GM12878 (cell line): ENCODE results near the gene TMEM201. TPM values are rescaled to one million over a fixed set of nuclear protein-coding genes. Genes with fewer than 3 reads are reported as not detected.

Experiments
- ATAC-seq: fragments of 200-7000 bp; cut with Tn5 transposase; 3 replicates; pipeline ENCODE4 v1.9.1; 2020; ENCODE audit warnings: mild to moderate bottlenecking, moderate library complexity
- BruUV-seq: library from RNA; stranded (reverse); fragments of 400-500 nt; replicated peaks from 2 replicates; lab custom pipeline; 2021; lab: Mats Ljungman, UMichigan
- CTCF ChIA-PET: fragments of 300-600 bp; sonication (Branson Sonifier 250); formaldehyde crosslinking; extraction: SDS; loops from one replicate; lab custom pipeline; 2021; ENCODE audit warnings: inconsistent platforms; lab: Yijun Ruan, JAX
- POLR2A ChIA-PET: fragments of 350-600 bp; formaldehyde crosslinking; extraction: SDS; loops from one replicate; lab custom pipeline; 2021; ENCODE audit warnings: inconsistent platforms; lab: Charles Lee
- RAD21 ChIA-PET: fragments of 300-600 bp; sonication (Branson Sonifier 250); formaldehyde crosslinking; loops from one replicate; lab custom pipeline; 2023; ENCODE audit warnings: antibody characterized with exemption; ENCODE audit not compliant: unreplicated experiment; lab: Charles Lee
- SMC1A ChIA-PET: fragments of 300-600 bp; sonication (Branson Sonifier 250); formaldehyde crosslinking; loops from one replicate; lab custom pipeline; 2023; ENCODE audit not compliant: unreplicated experiment, uncharacterized antibody; lab: Charles Lee
- DNase-seq: peaks from one replicate; pipeline ENCODE4 v3.0.0-alpha.2; 2011; ENCODE audit warnings: low read depth, low spot score
- FAIRE-seq: peaks from 3 replicates; lab custom pipeline; 2011; peaks lifted over from hg19 to GRCh38; lab: Jason Lieb, UNC
- H2AFZ ChIP-seq: 2 replicates; pipeline ENCODE4 v1.6.0; 2011; ENCODE audit warnings: low read depth, low read length, control low read depth; ENCODE audit not compliant: control insufficient read depth
- H3K27ac ChIP-seq: 2 replicates; pipeline ENCODE4 v1.5.1; 2011; ENCODE audit warnings: control low read depth; ENCODE audit not compliant: control insufficient read depth, insufficient read depth
- H3K27me3 ChIP-seq, 2 experiments: replicated peaks in 1 of 2; 2 replicates each; pipeline versions ENCODE4 v1.6.0 to v1.6.1; 2011; ENCODE audit warnings: low read length in 1 of 2; ENCODE audit not compliant: control insufficient read depth in 2 of 2, insufficient read depth in 2 of 2
- H3K36me3 ChIP-seq, 2 experiments: 2 replicates each; pipeline ENCODE4 v1.5.1; 2011; ENCODE audit warnings: low read length in 1 of 2; ENCODE audit not compliant: control insufficient read depth in 2 of 2, insufficient read depth in 2 of 2
- H3K4me1 ChIP-seq: 2 replicates; pipeline ENCODE4 v1.6.1; 2011; ENCODE audit warnings: mild to moderate bottlenecking, low read length, moderate library complexity, mixed read lengths; ENCODE audit not compliant: control insufficient read depth, insufficient read depth
- H3K4me2 ChIP-seq: 2 replicates; pipeline ENCODE4 v1.6.0; 2011; ENCODE audit warnings: control low read depth; ENCODE audit not compliant: control insufficient read depth, insufficient read depth
- H3K4me3 ChIP-seq: fragments of 200-600 bp; sonication (generic); 2 replicates; pipeline ENCODE4 v1.5.1; 2016
- H3K79me2 ChIP-seq: 2 replicates; pipeline ENCODE4 v1.6.0; 2011; ENCODE audit warnings: low read length; ENCODE audit not compliant: control insufficient read depth, insufficient read depth
- H3K9ac ChIP-seq: 2 replicates; pipeline ENCODE4 v1.8.0; 2011; ENCODE audit warnings: low read length, control low read depth, mixed read lengths; ENCODE audit not compliant: control insufficient read depth, insufficient read depth
- H3K9me3 ChIP-seq: replicated peaks from 3 replicates; pipeline ENCODE4 v1.5.1; 2011; ENCODE audit warnings: mild to moderate bottlenecking, low read length; ENCODE audit not compliant: control insufficient read depth, insufficient read depth
- H4K20me1 ChIP-seq: 2 replicates; pipeline ENCODE4 v1.6.0; 2011; ENCODE audit not compliant: control insufficient read depth, insufficient read depth
- ASH2L ChIP-seq: fragments of 300-600, 200-600 bp; sonication (generic); IDR thresholded peaks from 2 replicates; pipeline ENCODE4 v1.6.1; 2017; ENCODE audit warnings: low read depth, mild to moderate bottlenecking, borderline replicate concordance
- ATF2 ChIP-seq: IDR thresholded peaks from 2 replicates; pipeline ENCODE4 v1.6.1; 2012; ENCODE audit warnings: low read length, inconsistent platforms
- BCL11A ChIP-seq: IDR thresholded peaks from 2 replicates; pipeline ENCODE4 v1.6.1; 2011; ENCODE audit warnings: low read depth, low read length
- BMI1 ChIP-seq: fragments of 450-650 bp; IDR thresholded peaks from 2 replicates; pipeline ENCODE4 v1.6.1; 2016; ENCODE audit warnings: mild to moderate bottlenecking, moderate library complexity, borderline replicate concordance
- CBFB ChIP-seq: IDR thresholded peaks from 2 replicates; pipeline ENCODE4 v1.6.1; 2016; ENCODE audit warnings: antibody characterized with exemption, low read depth
- CHD1 ChIP-seq: IDR thresholded peaks from 2 replicates; pipeline ENCODE4 v1.6.1; 2012; ENCODE audit warnings: low read depth, low read length, improper control_type of control experiment
- E2F4 ChIP-seq: IDR thresholded peaks from 2 replicates; pipeline ENCODE4 v1.6.1; 2012; ENCODE audit warnings: low read depth, low read length, improper control_type of control experiment
- FOXK2 ChIP-seq: fragments of 450-650 bp; IDR thresholded peaks from 2 replicates; pipeline ENCODE4 v1.6.1; 2017; ENCODE audit warnings: mild to moderate bottlenecking, moderate library complexity
- FOXM1 ChIP-seq: IDR thresholded peaks from 2 replicates; pipeline ENCODE4 v1.6.1; 2012; ENCODE audit warnings: low read depth, mild to moderate bottlenecking, inconsistent platforms, low read length, moderate library complexity
- IRF4 ChIP-seq: IDR thresholded peaks from 2 replicates; pipeline ENCODE4 v1.6.1; 2011; ENCODE audit warnings: low read depth, low read length
- MEF2B ChIP-seq: fragments of 450-650 bp; IDR thresholded peaks from 2 replicates; pipeline ENCODE4 v1.6.1; 2018; ENCODE audit warnings: mild to moderate bottlenecking, moderate library complexity; ENCODE audit not compliant: partially characterized antibody, poor library complexity, severe bottlenecking
- MYB ChIP-seq: fragments of 150-350 bp; IDR thresholded peaks from 2 replicates; pipeline ENCODE4 v1.6.1; 2014; ENCODE audit warnings: mild to moderate bottlenecking, low read depth, low read length, borderline replicate concordance
- NR2F1 ChIP-seq: fragments of 450-650 bp; conservative IDR thresholded peaks from 2 replicates; pipeline ENCODE4 v1.6.1; 2017; ENCODE audit warnings: mild to moderate bottlenecking
- PKNOX1 ChIP-seq: fragments of 450-650 bp; IDR thresholded peaks from 2 replicates; pipeline ENCODE4 v1.6.1; 2016; ENCODE audit warnings: mild to moderate bottlenecking
- POLR2AphosphoS2 ChIP-seq: IDR thresholded peaks from 2 replicates; pipeline ENCODE4 v1.6.1; 2011; ENCODE audit warnings: low read depth, mild to moderate bottlenecking, low read length, improper control_type of control experiment, moderate library complexity
- ZNF207 ChIP-seq: fragments of 450-650 bp; IDR thresholded peaks from 2 replicates; pipeline ENCODE4 v1.6.1; 2014; ENCODE audit warnings: antibody characterized with exemption, mild to moderate bottlenecking, borderline replicate concordance
- WGBS: methylation state at CpG from one replicate; pipeline ENCODE4 v1.1.6; 2016; ENCODE audit warnings: low lambda C conversion rate; ENCODE audit not compliant: insufficient replicate concordance, insufficient coverage; ENCODE audit errors: missing lambda C conversion rate; 5-methylcytosine and 5-hydroxymethylcytosine counted together
- in situ Hi-C: fragments of 300-500 bp; cut with MboI; formaldehyde crosslinking; loops from 9 replicates; pipeline ENCODE4 v1.14.3; 2018; ENCODE audit warnings: mixed read lengths
- intact Hi-C: fragments of 100-400 bp; cut with micrococcal nuclease; formaldehyde crosslinking; loops from one replicate; pipeline ENCODE4 v1.14.2; 2022; ENCODE audit not compliant: unreplicated experiment
- polyA plus RNA-seq, 11 experiments: library from polyadenylated mRNA; depleted of rRNA in 4 of 11; unstranded in 6 of 11; stranded (reverse) in 5 of 11; fragments of >200 nt; fragmentation: Nextera tagmentation in 4 of 11; fragmentation: Illumina TruSeq in 1 of 11; extraction: Ambion mirVana in 4 of 11; extraction: Trizol in 1 of 11; gene quantifications; 1 replicate in 1 of 11; 2 replicates in 10 of 11; pipeline versions ENCODE4 v1.2.1 to v1.2.3, GENCODE V29; 2011 to 2016; ENCODE audit warnings: inconsistent platforms in 2 of 11, missing spikeins in 2 of 11, low read depth in 1 of 11
- total RNA-seq, 4 experiments: library from RNA; depleted of rRNA in 3 of 4; stranded (reverse); fragments of >200 nt in 3 of 4; fragmentation: Illumina TruSeq in 1 of 4; extraction: Trizol in 1 of 4; gene quantifications; 2 replicates each; pipeline versions ENCODE4 v1.2.1 to v1.2.3, GENCODE V29; 2013 to 2021
- TF ChIP-seq, protein P1 (sequence below): IDR thresholded peaks from 2 replicates; pipeline ENCODE4 v1.6.1; 2011; ENCODE audit warnings: low read depth, low read length, improper control_type of control experiment, borderline replicate concordance
- TF ChIP-seq, protein P2 (sequence below): fragments of 450-650 bp; IDR thresholded peaks from 2 replicates; pipeline ENCODE4 v1.6.1; 2018; ENCODE audit warnings: borderline replicate concordance, mild to moderate bottlenecking; ENCODE audit not compliant: partially characterized antibody

Gene TMEM201
- total and polyA plus RNA-seq, 10 of the 15 experiments (the other 5 are each of a cell fraction or from before 2014, with no cell fraction given), result 0.13 to 26.6 (median 6.1) TPM

DNA sequence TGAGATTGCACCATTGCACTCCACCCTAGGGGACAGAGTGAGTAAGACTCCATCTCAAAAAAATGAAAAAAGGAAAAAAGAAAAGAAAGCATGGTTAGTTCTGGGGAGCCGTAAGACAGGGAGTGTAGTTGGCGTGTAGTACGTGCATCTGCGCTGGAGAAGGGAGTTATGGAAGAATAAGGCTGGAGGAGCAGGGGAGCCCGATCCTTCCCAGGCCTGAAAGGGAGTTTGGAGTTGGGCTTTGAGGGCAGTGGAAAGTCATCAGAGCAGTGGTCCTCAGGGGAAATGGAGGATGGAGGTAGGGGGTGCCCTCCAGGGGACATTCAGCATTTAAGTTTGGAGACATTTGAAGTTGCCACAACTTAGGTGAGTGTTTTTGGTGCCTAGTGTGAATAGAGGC lies 11.3 kb upstream of the TMEM201 start (continued):
- TF ChIP-seq, protein P1, sequence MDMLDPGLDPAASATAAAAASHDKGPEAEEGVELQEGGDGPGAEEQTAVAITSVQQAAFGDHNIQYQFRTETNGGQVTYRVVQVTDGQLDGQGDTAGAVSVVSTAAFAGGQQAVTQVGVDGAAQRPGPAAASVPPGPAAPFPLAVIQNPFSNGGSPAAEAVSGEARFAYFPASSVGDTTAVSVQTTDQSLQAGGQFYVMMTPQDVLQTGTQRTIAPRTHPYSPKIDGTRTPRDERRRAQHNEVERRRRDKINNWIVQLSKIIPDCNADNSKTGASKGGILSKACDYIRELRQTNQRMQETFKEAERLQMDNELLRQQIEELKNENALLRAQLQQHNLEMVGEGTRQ, result no peak
- TF ChIP-seq E2F4 (no peak), ATF2 (no peak), BCL11A (no peak)
- TF ChIP-seq, protein P2, sequence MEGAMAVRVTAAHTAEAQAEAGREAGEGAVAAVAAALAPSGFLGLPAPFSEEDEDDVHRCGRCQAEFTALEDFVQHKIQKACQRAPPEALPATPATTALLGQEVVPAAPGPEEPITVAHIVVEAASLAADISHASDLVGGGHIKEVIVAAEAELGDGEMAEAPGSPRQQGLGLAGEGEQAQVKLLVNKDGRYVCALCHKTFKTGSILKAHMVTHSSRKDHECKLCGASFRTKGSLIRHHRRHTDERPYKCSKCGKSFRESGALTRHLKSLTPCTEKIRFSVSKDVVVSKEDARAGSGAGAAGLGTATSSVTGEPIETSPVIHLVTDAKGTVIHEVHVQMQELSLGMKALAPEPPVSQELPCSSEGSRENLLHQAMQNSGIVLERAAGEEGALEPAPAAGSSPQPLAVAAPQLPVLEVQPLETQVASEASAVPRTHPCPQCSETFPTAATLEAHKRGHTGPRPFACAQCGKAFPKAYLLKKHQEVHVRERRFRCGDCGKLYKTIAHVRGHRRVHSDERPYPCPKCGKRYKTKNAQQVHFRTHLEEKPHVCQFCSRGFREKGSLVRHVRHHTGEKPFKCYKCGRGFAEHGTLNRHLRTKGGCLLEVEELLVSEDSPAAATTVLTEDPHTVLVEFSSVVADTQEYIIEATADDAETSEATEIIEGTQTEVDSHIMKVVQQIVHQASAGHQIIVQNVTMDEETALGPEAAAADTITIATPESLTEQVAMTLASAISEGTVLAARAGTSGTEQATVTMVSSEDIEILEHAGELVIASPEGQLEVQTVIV, result no peak

DNA sequence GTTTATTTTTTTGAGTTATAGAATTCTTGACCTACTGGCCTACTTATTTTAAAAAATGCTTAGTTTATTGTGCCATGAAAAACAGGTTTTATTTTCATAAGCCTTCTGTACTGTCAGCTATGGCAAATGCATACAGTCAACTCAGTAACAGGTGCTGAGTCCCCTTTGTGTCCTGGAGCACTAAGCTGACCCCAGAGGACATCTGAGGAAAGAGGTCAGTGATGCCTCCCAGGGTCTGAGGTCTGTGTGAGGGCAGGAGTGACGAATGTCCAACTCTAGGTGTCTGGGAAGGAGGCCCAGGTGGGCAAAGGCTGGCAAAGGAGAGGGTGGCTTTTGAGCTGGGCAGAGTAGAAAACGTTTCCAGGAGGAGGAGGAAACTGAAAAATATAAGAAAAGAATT lies 7.8 kb upstream of the TMEM201 start:
- ChIA-PET POLR2A (no interaction called here), RAD21 (no interaction called here), SMC1A (no interaction called here), CTCF (interaction anchor here (0.6 to 1.5 kb wide), 3 partner anchors 38 to 206 kb away, joined by 3 read pairs; no protein-coding TSS in a partner anchor)
- no peak for FAIRE-seq
- Histone ChIP-seq H3K4me1 (no peaks in the 10 kb centered on the region), H3K36me3 (peaks cover 10 to 14% of the 10 kb centered on the region in 2 experiments; a peak in 3 of 4 replicates), H3K9ac (no peak overlapping the region), H3K4me2 (no peak overlapping the region), H3K9me3 (no peaks in the 10 kb centered on the region), H4K20me1 (no peaks in the 10 kb centered on the region), H3K79me2 (no peaks in the 10 kb centered on the region), H3K27me3 (no peaks in the 10 kb centered on the region), H3K27ac (no peak overlapping the region), H2AFZ (no peak overlapping the region), H3K4me3 (no peak overlapping the region)
- WGBS, result 95% methylated on average over 2 of the region's 2 CpGs
- no TSS peak for BruUV-seq
- no peak for DNase-seq
- in situ Hi-C loops (no loop called here), intact Hi-C loops (no loop called here)
- no peak for ATAC-seq
- TF ChIP-seq FOXK2 (no peak), IRF4 (no peak), ZNF207 (no peak), MEF2B (no peak), ASH2L (no peak), CBFB (no peak), NR2F1 (no peak), POLR2AphosphoS2 (no peak), CHD1 (no peak), MYB (no peak), PKNOX1 (no peak), BMI1 (no peak), FOXM1 (no peak)
